Kasumi-1 (cell line): Measurements from ENCODE around the gene SETDB1.

ENCODE experiments used
- DNase-seq, 2 experiments: peaks; one replicate each; lab custom pipeline; 2025; lab: John Stamatoyannopoulos, UW

Gene SETDB1

DNA sequence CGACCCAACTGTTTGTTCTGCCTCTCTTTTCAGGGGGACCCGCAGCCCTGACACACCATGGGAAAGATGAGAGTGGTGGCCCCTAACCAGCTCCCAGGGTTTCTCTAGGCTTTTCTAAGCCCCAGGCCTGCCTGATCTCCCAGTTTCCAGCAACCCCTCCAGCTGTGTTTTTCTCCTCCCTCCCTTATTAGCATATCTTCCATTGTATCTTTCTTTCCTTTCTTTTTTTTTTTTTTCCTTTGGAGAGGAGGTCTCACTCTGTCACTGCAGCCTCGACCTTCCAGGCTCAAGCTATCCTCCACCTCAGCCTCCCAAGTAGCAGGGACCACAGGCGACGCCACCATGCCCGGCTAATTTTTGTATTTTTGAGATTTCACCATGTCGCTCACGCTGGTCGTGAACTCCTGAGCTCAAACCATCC is 50.2 kb downstream of the SETDB1 start:
- no peak for DNase-seq

GRCh38 chr1:150976879-150977694 is 50.9 kb downstream of the SETDB1 start:
- peak; percentile 81 to 89 for DNase-seq

- DNase-seq: peak; percentile 88 to 94
Observed at GRCh38 chr1:150979092-150980056, 53.2 kb downstream of the SETDB1 start.

- no peak for DNase-seq
Observed at GRCh38 chr1:150981177-150981804, 55.1 kb downstream of the SETDB1 start.

DNA sequence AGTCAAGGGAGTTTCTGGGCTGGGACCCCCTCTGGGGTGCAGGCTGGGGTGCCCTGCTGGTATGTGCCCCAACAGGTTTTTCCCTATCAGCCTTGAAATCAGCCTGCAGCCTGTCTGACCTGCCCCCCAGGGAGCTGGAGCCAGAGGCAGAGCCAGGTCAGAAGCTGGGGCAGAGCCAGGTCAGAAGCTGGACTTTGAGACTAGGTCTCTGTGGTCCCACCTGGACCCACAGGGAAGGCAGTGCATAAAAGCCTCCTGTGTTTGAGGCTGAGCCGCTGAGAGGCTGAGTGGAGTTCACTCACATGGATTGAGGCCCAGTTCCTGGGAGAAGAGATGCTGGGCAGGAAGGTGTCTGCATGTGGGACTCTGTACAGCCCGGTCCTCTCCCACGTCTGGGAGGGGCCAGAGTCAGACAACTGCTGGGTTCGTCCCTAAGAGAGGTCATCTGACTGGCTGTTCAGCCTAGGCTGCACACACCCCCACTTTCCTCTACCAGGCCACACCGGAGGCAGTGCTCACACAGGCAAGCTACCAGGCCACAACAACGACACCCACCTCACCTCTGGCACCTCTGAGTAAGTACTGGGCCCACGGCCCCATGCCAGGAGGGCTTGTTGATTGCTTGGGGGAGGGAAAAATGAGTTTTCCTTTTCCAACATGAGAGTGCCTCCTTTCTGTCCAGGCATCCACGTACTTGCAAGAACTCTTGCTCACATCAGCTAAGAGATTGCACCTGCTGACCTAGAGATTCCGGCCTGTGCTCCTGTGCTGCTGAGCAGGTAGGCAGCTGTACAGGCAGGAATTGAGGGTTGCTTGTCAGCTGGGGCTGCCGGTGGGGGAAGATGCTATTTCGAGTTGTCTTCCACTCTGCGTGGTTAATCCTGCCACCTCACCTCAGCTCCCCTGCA is 55.9 kb downstream of the SETDB1 start, which contains the start of gene ANXA9:
ANXA9 (plus strand) TSS at position 488 of the 908 bp plus-strand sequence. CDS start 814 bp downstream, outside the sequence.
- DNase-seq: peak; percentile 18 to 19

GRCh38 chr1:150985179-150985825 is 59.1 kb downstream of the SETDB1 start:
- DNase-seq: no peak

GRCh38 chr1:150987924-150988323 is 61.8 kb downstream of the SETDB1 start:
- no peak for DNase-seq

DNA sequence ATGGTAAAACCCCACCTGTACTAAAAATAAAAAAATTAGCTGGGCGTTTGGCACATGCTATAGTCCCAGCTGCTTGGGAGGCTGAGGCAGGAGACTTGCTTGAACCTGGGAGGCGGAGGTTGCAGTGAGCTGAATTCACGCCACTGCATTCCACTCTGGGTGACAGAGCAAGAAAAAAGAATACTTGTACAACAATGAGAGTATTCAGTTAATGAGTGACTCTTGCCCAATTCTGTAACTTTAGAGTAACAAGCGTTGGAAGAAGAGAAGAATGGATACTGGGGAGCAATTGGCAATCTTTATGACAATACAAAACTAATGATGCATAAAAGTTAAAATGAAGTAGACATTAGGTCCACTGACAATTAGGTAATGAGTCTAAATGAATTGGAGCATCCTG is 66.5 kb downstream of the SETDB1 start:
- DNase-seq: no peak

- DNase-seq: no peak
Observed at GRCh38 chr1:150994248-150994647, 68.1 kb downstream of the SETDB1 start.

DNA sequence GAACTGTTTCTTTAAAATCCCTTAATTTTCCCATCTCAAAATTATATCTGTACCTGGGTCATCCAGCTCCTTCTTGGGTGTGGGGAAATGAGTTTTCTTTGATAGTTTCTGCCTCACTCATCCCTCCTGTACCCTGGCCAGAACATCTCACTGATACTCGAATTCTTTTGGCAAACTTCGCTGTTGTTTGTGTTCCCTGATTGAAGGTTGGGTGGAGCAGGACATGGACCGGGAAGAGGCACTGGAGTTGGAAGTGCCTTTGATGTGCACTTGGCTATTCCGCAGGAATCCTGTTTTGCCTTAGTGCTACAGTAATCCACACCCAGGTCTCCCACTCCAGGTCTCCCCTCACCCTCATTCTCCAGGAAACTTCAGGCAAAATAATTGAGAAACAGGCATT is 69.3 kb downstream of the SETDB1 start:
- DNase-seq: no peak

GRCh38 chr1:150995896-150996295 is 69.7 kb downstream of the SETDB1 start:
- DNase-seq: peak in 1 of 2 experiments; percentile 11

GRCh38 chr1:150997126-150997872 is 71.1 kb downstream of the SETDB1 start:
- DNase-seq: no peak

- no peak for DNase-seq
Observed at GRCh38 chr1:150997949-150998348, 71.8 kb downstream of the SETDB1 start.

DNA sequence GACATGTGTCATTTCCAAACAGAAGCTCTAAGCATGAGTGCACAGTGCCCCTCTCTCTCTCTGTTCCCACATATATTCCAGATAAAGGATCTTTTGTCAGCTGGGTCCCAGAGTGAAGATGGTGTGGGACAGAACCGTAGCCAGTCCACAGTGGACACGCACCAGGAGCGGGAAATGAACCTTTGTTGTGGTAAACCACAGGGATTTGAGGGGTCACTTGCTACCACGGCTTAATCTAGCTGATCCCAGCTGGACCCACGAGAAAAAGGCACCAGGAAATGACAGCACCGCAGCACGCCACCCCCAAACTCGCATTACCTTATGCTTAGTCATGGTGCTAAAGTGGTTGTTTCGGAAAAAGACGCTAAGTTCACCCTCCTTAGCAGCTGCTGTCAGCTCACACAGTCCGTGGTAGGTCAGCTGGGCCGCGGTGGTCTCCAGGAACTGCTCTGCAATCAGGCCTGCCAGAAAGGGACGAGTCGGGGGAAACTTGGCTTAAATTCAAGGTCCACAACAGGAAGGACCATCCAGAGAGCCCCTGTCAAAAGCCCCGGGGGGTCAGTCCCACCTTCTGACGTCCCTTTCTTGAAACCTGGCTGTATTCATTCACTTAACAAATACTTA is 73.0 kb downstream of the SETDB1 start:
- no peak for DNase-seq

DNA sequence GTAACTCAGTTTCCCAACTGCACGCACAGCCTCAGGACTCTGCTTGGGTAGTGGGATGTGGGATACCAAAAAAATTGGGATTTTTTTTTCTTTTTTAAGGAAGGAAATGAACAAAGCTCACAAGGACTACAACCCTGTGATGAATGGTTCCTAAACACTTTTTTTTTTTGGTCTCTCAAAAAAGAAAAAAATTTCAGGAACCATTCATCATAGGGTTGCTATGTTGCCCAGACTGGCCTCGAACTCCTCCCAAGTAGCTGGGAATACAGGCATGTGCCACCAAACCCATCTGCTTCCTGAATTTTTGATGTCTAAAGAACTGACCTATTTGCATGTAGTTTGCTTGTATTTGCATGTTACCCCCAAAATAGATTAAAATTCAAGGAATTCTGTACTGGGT is 73.8 kb downstream of the SETDB1 start:
- no peak for DNase-seq

GRCh38 chr1:151000408-151000807 is 74.2 kb downstream of the SETDB1 start:
- DNase-seq: no peak

DNA sequence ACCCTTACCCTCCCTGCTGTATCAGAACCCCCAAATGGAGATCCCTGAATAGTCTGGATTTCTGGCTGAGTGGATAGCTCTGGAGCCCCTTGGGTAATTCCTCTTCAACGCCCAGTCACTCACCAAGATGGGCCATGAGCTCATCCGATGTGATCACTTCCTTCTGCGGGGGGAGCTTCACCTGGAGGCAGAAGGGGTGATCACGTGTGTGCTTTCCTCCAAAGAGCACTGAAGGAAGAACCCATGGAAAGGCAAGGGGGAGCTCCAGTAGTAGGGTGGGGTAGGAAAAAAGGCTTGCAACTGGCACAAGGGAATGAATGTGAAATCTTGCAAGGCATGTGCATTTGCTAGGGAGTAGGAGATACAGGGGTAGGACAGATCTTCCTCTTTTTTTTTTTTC is 75.4 kb downstream of the SETDB1 start:
- no peak for DNase-seq

- peak; percentile 26 to 28 for DNase-seq
Observed at GRCh38 chr1:151002051-151002450, 75.9 kb downstream of the SETDB1 start.

GRCh38 chr1:151002611-151003010 is 76.4 kb downstream of the SETDB1 start:
- no peak for DNase-seq
